Calu3 (cell line): Measurements from ENCODE around the gene ZFYVE9. TPM values are rescaled to one million over a fixed set of nuclear protein-coding genes. Genes with fewer than 3 reads are reported as not detected.

Experiments
- BruUV-seq: library from RNA; stranded (reverse); fragments of 400-500 nt; replicated peaks from 2 replicates; lab custom pipeline; 2021; lab: Mats Ljungman, UMichigan
- CTCF ChIA-PET: fragments of 300-600 bp; sonication (Branson Sonifier 250); formaldehyde crosslinking; loops from one replicate; lab custom pipeline; 2022; ENCODE audit warnings: antibody characterized with exemption; lab: Charles Lee
- DNase-seq: peaks from one replicate; pipeline ENCODE4 v3.0.0; 2022
- H3K27ac Mint-ChIP-seq: one replicate; pipeline ENCODE4 v1.8.0; 2022; ENCODE audit warnings: mixed read lengths; ENCODE audit not compliant: unreplicated experiment
- H3K27me3 Mint-ChIP-seq: one replicate; pipeline ENCODE4 v1.8.0; 2022; ENCODE audit warnings: mixed read lengths; ENCODE audit not compliant: unreplicated experiment
- H3K36me3 Mint-ChIP-seq: one replicate; pipeline ENCODE4 v1.8.0; 2022; ENCODE audit warnings: mild to moderate bottlenecking, moderate library complexity, mixed read lengths; ENCODE audit not compliant: insufficient read depth, unreplicated experiment
- H3K4me1 Mint-ChIP-seq: one replicate; pipeline ENCODE4 v1.8.0; 2022; ENCODE audit warnings: mild to moderate bottlenecking, low read depth, mixed read lengths; ENCODE audit not compliant: unreplicated experiment
- H3K4me3 Mint-ChIP-seq: one replicate; pipeline ENCODE4 v1.8.0; 2022; ENCODE audit warnings: mild to moderate bottlenecking, low read depth, moderate library complexity, mixed read lengths; ENCODE audit not compliant: unreplicated experiment
- H3K9me3 Mint-ChIP-seq: one replicate; pipeline ENCODE4 v1.8.0; 2022; ENCODE audit warnings: low read depth, mixed read lengths; ENCODE audit not compliant: unreplicated experiment
- CTCF ChIP-seq: fragments of 200-600 bp; IDR thresholded peaks from one replicate; pipeline ENCODE4 v1.8.0; 2022; ENCODE audit warnings: antibody characterized with exemption; ENCODE audit not compliant: unreplicated experiment
- intact Hi-C: fragments of 100-400 bp; cut with micrococcal nuclease; formaldehyde crosslinking; loops from one replicate; pipeline ENCODE4 v1.10.0; 2022; ENCODE audit not compliant: unreplicated experiment
- total RNA-seq: library from RNA; stranded (reverse); gene quantifications from 2 replicates; pipeline ENCODE4 v1.2.3, GENCODE V29; 2022

The ZFYVE9 gene
- total RNA-seq, 1 experiment from 2014 or later, result 13.6 TPM

GRCh38 chr1:52385376-52385775, 243.5 kb downstream of the ZFYVE9 start:
- intact Hi-C loops, result no loop called here
- no peak for TF ChIP-seq CTCF
- Mint-ChIP-seq H3K4me3 (no peak overlapping the region), H3K27ac (no peak overlapping the region), H3K4me1 (no peaks in the 10 kb centered on the region), H3K27me3 (no peaks in the 10 kb centered on the region), H3K9me3 (no peaks in the 10 kb centered on the region), H3K36me3 (peaks cover 18% of the 10 kb centered on the region)
- CTCF ChIA-PET, result no interaction called here
- no TSS peak for BruUV-seq
- no peak for DNase-seq

- no peak for DNase-seq
- intact Hi-C loops, result no loop called here
- peaks cover 28% of the 10 kb centered on the region for H3K36me3 Mint-ChIP-seq
- no peak overlapping the region for H3K4me3 Mint-ChIP-seq
- peak overlapping the region; percentile 28 for H3K27ac Mint-ChIP-seq
- no TSS peak for BruUV-seq
- H3K4me1 Mint-ChIP-seq, result no peaks in the 10 kb centered on the region
- no peaks in the 10 kb centered on the region for H3K27me3 Mint-ChIP-seq
- CTCF ChIA-PET, result no interaction called here
- no peak for TF ChIP-seq CTCF
- no peaks in the 10 kb centered on the region for H3K9me3 Mint-ChIP-seq
Observed at GRCh38 chr1:52386458-52386857, 244.6 kb downstream of the ZFYVE9 start.

- H3K27me3 Mint-ChIP-seq, result no peaks in the 10 kb centered on the region
- no peak for TF ChIP-seq CTCF
- peaks cover 10% of the 10 kb centered on the region for H3K36me3 Mint-ChIP-seq
- DNase-seq, result no peak
- H3K27ac Mint-ChIP-seq, result no peak overlapping the region
- BruUV-seq, result no TSS peak
- H3K4me1 Mint-ChIP-seq, result no peaks in the 10 kb centered on the region
- CTCF ChIA-PET, result no interaction called here
- intact Hi-C loops, result no loop called here
- no peak overlapping the region for H3K4me3 Mint-ChIP-seq
- H3K9me3 Mint-ChIP-seq, result no peaks in the 10 kb centered on the region
Observed at GRCh38 chr1:52393174-52393573, 251.3 kb downstream of the ZFYVE9 start.

Other genes starting within 250 kb of the ZFYVE9 start
- 0.31 and 0.49 TPM in 2 replicates for gene RAB3B, start 151.4 kb upstream of the ZFYVE9 start, total RNA-seq
- 9.1 and 11.8 TPM in 2 replicates for gene KTI12, start 108.3 kb upstream of the ZFYVE9 start, total RNA-seq
- 51.6 and 68.9 TPM in 2 replicates for gene TXNDC12, start 86.9 kb upstream of the ZFYVE9 start, total RNA-seq
- gene BTF3L4, start 85.8 kb upstream of the ZFYVE9 start, total RNA-seq, result 60.8 and 70.4 TPM in 2 replicates
- gene CC2D1B, start 224.1 kb downstream of the ZFYVE9 start, total RNA-seq, result 41.0 and 42.6 TPM in 2 replicates